K562 (cell line): ENCODE measurements around the gene GJA9. TPM values are rescaled to one million over a fixed set of nuclear protein-coding genes. Genes with fewer than 3 reads are reported as not detected.

Experiments used
- CC2D1A ChIP-seq: fragments of 450-650 bp; IDR thresholded peaks from 2 replicates; pipeline ENCODE4 v1.6.1; 2017; ENCODE audit warnings: mild to moderate bottlenecking
- HBP1 ChIP-seq: fragments of 450-650 bp; formaldehyde crosslinking; IDR thresholded peaks from 2 replicates; pipeline ENCODE4 v1.4.0; 2022; ENCODE audit warnings: missing genetic modification characterization
- HDAC3 ChIP-seq: fragments of 450-650 bp; IDR thresholded peaks from 2 replicates; pipeline ENCODE4 v1.6.1; 2018; ENCODE audit warnings: borderline replicate concordance, mild to moderate bottlenecking, moderate library complexity; ENCODE audit not compliant: partially characterized antibody
- MGA ChIP-seq: fragments of 450-650 bp; IDR thresholded peaks from 2 replicates; pipeline ENCODE4 v1.6.1; 2016; ENCODE audit warnings: mild to moderate bottlenecking, moderate library complexity
- NUFIP1 ChIP-seq: fragments of 450-650 bp; IDR thresholded peaks from 2 replicates; pipeline ENCODE4 v1.6.1; 2018; ENCODE audit not compliant: partially characterized antibody
- RREB1 ChIP-seq: fragments of 250-450 bp; sonication (Bioruptor Pico); IDR thresholded peaks from 2 replicates; pipeline ENCODE4 v1.4.0; 2020
- polyA plus RNA-seq, 8 experiments: library from polyadenylated mRNA; depleted of rRNA in 4 of 8; stranded (reverse) in 5 of 8; unstranded in 3 of 8; fragments of >200 nt; fragmentation: Nextera tagmentation in 2 of 8; fragmentation: Illumina TruSeq in 1 of 8; extraction: Ambion mirVana in 2 of 8; extraction: Trizol in 1 of 8; gene quantifications; 2 replicates each; pipeline versions ENCODE4 v1.2.1 to v1.2.3, GENCODE V29; 2011 to 2014; ENCODE audit warnings: inconsistent platforms in 1 of 8, missing spikeins in 1 of 8
- total RNA-seq, 7 experiments: library from RNA; depleted of rRNA in 6 of 7; stranded (reverse); fragments of >200 nt in 6 of 7; fragmentation: Illumina TruSeq in 2 of 7; extraction: Trizol in 2 of 7; gene quantifications; 2 replicates each; pipeline versions ENCODE4 v1.2.1 to v1.2.3, GENCODE V29; 2011 to 2021; ENCODE audit warnings: low replicate concordance in 1 of 7

The GJA9 gene
- total and polyA plus RNA-seq, 9 of the 15 experiments (the other 6 are each of a cell fraction or from before 2014, with no cell fraction given), result not detected

GRCh38 chr1:38915352-38915948, 34.1 kb upstream of the GJA9 start (continued):
- TF ChIP-seq MGA (no peak; the same call in 1 of the 2 replicates), NUFIP1 (no peak), HBP1 (no peak), HDAC3 (peak; percentile 91), RREB1 (CRISPR knock-in tag) (no peak), CC2D1A (peak; percentile 87; the same call in 1 of the 2 replicates)
